GM12878 (cell line): ENCODE data around the gene NTN3. TPM values are rescaled to one million over a fixed set of nuclear protein-coding genes. Genes with fewer than 3 reads are reported as not detected.

Source experiments
- ATF3 ChIP-seq: IDR thresholded peaks from 2 replicates; pipeline ENCODE4 v1.6.1; 2011; ENCODE audit warnings: low read depth, mild to moderate bottlenecking, low read length, moderate library complexity, borderline replicate concordance; ENCODE audit errors: extremely low read depth
- CHD1 ChIP-seq: IDR thresholded peaks from 2 replicates; pipeline ENCODE4 v1.6.1; 2012; ENCODE audit warnings: low read depth, low read length, improper control_type of control experiment
- E4F1 ChIP-seq: fragments of 450-650 bp; IDR thresholded peaks from 2 replicates; pipeline ENCODE4 v1.6.1; 2018; ENCODE audit warnings: borderline replicate concordance, mild to moderate bottlenecking; ENCODE audit not compliant: partially characterized antibody
- HCFC1 ChIP-seq: fragments of 150-350 bp; IDR thresholded peaks from 2 replicates; pipeline ENCODE4 v1.6.1; 2014; ENCODE audit warnings: low read length
- KAT2A ChIP-seq: conservative IDR thresholded peaks from 2 replicates; pipeline ENCODE4 v1.6.1; 2011; ENCODE audit warnings: low read depth, low read length; ENCODE audit not compliant: control insufficient read depth
- MTA3 ChIP-seq: IDR thresholded peaks from 2 replicates; pipeline ENCODE4 v1.6.1; 2012; ENCODE audit warnings: low read length, inconsistent platforms, borderline replicate concordance
- MXI1 ChIP-seq: fragments of 150-350 bp; IDR thresholded peaks from 2 replicates; pipeline ENCODE4 v1.6.1; 2011; ENCODE audit warnings: low read depth, mild to moderate bottlenecking, inconsistent platforms, low read length, improper control_type of control experiment
- MYC ChIP-seq: IDR thresholded peaks from 2 replicates; pipeline ENCODE4 v1.6.1; 2011; ENCODE audit warnings: mild to moderate bottlenecking, low read length, moderate library complexity, inconsistent platforms; ENCODE audit not compliant: insufficient read depth, insufficient replicate concordance, insufficient read length, severe bottlenecking
- NKRF ChIP-seq: fragments of 450-650 bp; conservative IDR thresholded peaks from 2 replicates; pipeline ENCODE4 v1.6.1; 2017; ENCODE audit warnings: mild to moderate bottlenecking, moderate library complexity
- NR2F1 ChIP-seq: fragments of 450-650 bp; conservative IDR thresholded peaks from 2 replicates; pipeline ENCODE4 v1.6.1; 2017; ENCODE audit warnings: mild to moderate bottlenecking
- RAD51 ChIP-seq: fragments of 450-650 bp; IDR thresholded peaks from 2 replicates; pipeline ENCODE4 v1.6.1; 2016; ENCODE audit warnings: moderate library complexity, mild to moderate bottlenecking, inconsistent platforms
- SMARCA5 ChIP-seq: fragments of 450-650 bp; IDR thresholded peaks from 2 replicates; pipeline ENCODE4 v1.6.1; 2017; ENCODE audit warnings: mild to moderate bottlenecking
- TCF12 ChIP-seq: IDR thresholded peaks from 2 replicates; pipeline ENCODE4 v1.6.1; 2011; ENCODE audit warnings: low read depth, mild to moderate bottlenecking, low read length
- USF1 ChIP-seq: IDR thresholded peaks from 2 replicates; pipeline ENCODE4 v1.6.1; 2011; ENCODE audit warnings: borderline replicate concordance, low read depth, mild to moderate bottlenecking, moderate library complexity, mixed read lengths, low read length; ENCODE audit not compliant: insufficient read depth; ENCODE audit errors: extremely low read length
- ZNF217 ChIP-seq: fragments of 450-650 bp; IDR thresholded peaks from 2 replicates; pipeline ENCODE4 v1.6.1; 2017; ENCODE audit warnings: antibody characterized with exemption, mild to moderate bottlenecking
- ZNF687 ChIP-seq: fragments of 450-650 bp; IDR thresholded peaks from 2 replicates; pipeline ENCODE4 v1.6.1; 2017; ENCODE audit warnings: mild to moderate bottlenecking, moderate library complexity
- ZZZ3 ChIP-seq: IDR thresholded peaks from 2 replicates; pipeline ENCODE4 v1.6.1; 2011; ENCODE audit warnings: low read depth; ENCODE audit not compliant: control insufficient read depth, insufficient read length
- polyA plus RNA-seq, 11 experiments: library from polyadenylated mRNA; depleted of rRNA in 4 of 11; unstranded in 6 of 11; stranded (reverse) in 5 of 11; fragments of >200 nt; fragmentation: Nextera tagmentation in 4 of 11; fragmentation: Illumina TruSeq in 1 of 11; extraction: Ambion mirVana in 4 of 11; extraction: Trizol in 1 of 11; gene quantifications; 1 replicate in 1 of 11; 2 replicates in 10 of 11; pipeline versions ENCODE4 v1.2.1 to v1.2.3, GENCODE V29; 2011 to 2016; ENCODE audit warnings: inconsistent platforms in 2 of 11, missing spikeins in 2 of 11, low read depth in 1 of 11
- total RNA-seq, 4 experiments: library from RNA; depleted of rRNA in 3 of 4; stranded (reverse); fragments of >200 nt in 3 of 4; fragmentation: Illumina TruSeq in 1 of 4; extraction: Trizol in 1 of 4; gene quantifications; 2 replicates each; pipeline versions ENCODE4 v1.2.1 to v1.2.3, GENCODE V29; 2013 to 2021

NTN3 gene
- total and polyA plus RNA-seq, 10 of the 15 experiments (the other 5 are each of a cell fraction or from before 2014, with no cell fraction given): 0.04 TPM; not detected in 9

GRCh38 chr16:2473999-2474876 lies 3.1 kb downstream of the NTN3 start (continued):
- TF ChIP-seq NKRF (0 out of 2 replicates have a peak, but pooled peaks have one; percentile 45), E4F1 (no peak), ZZZ3 (no peak), ZNF687 (peak; percentile 83), TCF12 (0 out of 2 replicates have a peak, but pooled peaks have one; percentile 14), CHD1 (no peak), HCFC1 (no peak), KAT2A (no peak), NR2F1 (no peak), USF1 (no peak), MTA3 (no peak), ZNF217 (no peak), ATF3 (no peak), MXI1 (no peak), MYC (peak; percentile 47), SMARCA5 (peak; percentile 90; the same call in 1 of the 2 replicates), RAD51 (no peak)
